ENCODE measurements around the gene SLC24A3.

SLC24A3 gene

DNA sequence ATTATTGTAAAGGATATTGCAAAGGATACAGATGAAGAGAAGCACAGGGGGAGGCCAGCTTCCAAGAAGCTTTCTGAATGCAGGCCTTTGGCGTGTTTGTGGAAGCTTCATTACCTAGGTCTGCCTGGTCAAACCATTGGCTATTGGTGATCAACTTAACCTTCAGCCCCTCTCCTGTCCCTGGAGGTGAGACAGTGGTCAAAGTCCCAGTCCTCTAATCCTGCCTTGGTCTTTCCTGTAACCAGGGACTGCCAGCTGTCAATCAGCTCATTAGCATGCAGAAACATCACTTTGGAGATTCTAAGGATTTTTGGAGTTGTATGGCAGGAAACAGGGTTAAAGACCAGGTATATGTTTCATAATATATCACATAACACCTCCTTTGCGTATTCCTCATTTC is 558.6 kb downstream of the SLC24A3 start:
- H3K4me3 ChIP-seq (ENCODE audit: low read depth, low read length), result no peak overlapping the region
- TF ChIP-seq, protein P1, sequence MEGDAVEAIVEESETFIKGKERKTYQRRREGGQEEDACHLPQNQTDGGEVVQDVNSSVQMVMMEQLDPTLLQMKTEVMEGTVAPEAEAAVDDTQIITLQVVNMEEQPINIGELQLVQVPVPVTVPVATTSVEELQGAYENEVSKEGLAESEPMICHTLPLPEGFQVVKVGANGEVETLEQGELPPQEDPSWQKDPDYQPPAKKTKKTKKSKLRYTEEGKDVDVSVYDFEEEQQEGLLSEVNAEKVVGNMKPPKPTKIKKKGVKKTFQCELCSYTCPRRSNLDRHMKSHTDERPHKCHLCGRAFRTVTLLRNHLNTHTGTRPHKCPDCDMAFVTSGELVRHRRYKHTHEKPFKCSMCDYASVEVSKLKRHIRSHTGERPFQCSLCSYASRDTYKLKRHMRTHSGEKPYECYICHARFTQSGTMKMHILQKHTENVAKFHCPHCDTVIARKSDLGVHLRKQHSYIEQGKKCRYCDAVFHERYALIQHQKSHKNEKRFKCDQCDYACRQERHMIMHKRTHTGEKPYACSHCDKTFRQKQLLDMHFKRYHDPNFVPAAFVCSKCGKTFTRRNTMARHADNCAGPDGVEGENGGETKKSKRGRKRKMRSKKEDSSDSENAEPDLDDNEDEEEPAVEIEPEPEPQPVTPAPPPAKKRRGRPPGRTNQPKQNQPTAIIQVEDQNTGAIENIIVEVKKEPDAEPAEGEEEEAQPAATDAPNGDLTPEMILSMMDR (IDR thresholded peaks at IDR 0.05; ENCODE audit: low read depth, low read length), result no peak
- DNase-seq (ENCODE audit: low read depth, low spot score), result no peak
- in situ Hi-C loops (cut with HindIII; ENCODE audit: low sequenced_read_pairs), result no loop called here

Measured in astrocyte of the spinal cord (primary cell).